ENCODE data around the gene EXOG. TPM values are rescaled to one million over a fixed set of nuclear protein-coding genes. Genes with fewer than 3 reads are reported as not detected.

The EXOG gene, protein sequence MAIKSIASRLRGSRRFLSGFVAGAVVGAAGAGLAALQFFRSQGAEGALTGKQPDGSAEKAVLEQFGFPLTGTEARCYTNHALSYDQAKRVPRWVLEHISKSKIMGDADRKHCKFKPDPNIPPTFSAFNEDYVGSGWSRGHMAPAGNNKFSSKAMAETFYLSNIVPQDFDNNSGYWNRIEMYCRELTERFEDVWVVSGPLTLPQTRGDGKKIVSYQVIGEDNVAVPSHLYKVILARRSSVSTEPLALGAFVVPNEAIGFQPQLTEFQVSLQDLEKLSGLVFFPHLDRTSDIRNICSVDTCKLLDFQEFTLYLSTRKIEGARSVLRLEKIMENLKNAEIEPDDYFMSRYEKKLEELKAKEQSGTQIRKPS
- 4.3 and 5.0 TPM in 2 replicates for total RNA-seq
- 7.0 and 9.1 TPM in 2 replicates for polyA plus RNA-seq

DNA sequence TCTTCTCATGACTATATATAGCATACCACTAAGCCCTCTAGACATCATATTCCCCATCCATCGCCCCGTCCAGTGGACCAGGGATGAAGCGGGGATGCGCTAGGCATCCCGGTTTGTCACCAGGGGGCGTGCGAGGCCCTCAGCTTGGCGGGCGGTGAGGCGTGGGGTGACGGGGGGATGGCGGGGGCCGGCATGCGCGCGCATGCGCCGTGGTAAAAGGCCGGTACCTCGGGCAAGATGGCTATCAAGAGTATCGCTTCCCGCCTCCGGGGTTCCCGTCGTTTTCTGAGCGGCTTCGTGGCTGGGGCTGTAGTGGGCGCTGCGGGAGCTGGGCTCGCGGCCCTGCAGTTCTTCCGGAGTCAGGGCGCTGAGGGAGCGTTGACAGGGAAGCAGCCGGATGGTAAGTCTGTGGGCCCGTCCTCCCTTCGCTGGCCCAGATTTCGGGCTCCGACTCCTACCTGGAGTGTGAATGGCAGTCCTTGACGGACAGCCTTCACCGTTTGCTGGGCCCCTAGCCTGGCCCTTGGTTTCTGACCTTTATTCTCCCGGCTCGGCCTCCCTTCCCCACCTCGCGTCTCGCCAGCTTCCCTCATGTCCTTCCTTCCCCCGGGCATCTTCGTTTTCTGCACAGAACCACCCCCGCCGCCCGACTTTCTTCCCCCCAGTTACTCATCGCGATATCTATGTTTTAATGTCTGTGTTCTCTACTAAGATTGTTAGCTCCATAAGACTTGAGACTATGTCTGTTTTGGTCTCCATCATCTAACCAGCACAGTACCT, at the start of gene EXOG:
TSS of gene EXOG (plus strand) at position 210 of the 780 bp plus-strand sequence. CDS start at position 238, 28 bp downstream.
- Histone ChIP-seq H3K4me3 (peak within 1 kb of the TSS; percentile 40), H3K27me3 (no peaks in the 10 kb centered on the region), H3K36me3 (no peaks in the 10 kb centered on the region), H3K27ac (no peak within 1 kb of the TSS), H3K4me1 (ENCODE audit: low read depth) (peaks cover 2% of the 10 kb centered on the region), H3K9me3 (ENCODE audit: low read depth) (no peaks in the 10 kb centered on the region)
- TF ChIP-seq, protein P1, sequence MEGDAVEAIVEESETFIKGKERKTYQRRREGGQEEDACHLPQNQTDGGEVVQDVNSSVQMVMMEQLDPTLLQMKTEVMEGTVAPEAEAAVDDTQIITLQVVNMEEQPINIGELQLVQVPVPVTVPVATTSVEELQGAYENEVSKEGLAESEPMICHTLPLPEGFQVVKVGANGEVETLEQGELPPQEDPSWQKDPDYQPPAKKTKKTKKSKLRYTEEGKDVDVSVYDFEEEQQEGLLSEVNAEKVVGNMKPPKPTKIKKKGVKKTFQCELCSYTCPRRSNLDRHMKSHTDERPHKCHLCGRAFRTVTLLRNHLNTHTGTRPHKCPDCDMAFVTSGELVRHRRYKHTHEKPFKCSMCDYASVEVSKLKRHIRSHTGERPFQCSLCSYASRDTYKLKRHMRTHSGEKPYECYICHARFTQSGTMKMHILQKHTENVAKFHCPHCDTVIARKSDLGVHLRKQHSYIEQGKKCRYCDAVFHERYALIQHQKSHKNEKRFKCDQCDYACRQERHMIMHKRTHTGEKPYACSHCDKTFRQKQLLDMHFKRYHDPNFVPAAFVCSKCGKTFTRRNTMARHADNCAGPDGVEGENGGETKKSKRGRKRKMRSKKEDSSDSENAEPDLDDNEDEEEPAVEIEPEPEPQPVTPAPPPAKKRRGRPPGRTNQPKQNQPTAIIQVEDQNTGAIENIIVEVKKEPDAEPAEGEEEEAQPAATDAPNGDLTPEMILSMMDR (IDR thresholded peaks at IDR 0.05; ENCODE audit: low read depth, low read length) = peak; percentile 89
- DNase-seq (ENCODE audit: low read depth in 1 of 2, low spot score in 1 of 2) = peak; percentile 93 to 96

DNA sequence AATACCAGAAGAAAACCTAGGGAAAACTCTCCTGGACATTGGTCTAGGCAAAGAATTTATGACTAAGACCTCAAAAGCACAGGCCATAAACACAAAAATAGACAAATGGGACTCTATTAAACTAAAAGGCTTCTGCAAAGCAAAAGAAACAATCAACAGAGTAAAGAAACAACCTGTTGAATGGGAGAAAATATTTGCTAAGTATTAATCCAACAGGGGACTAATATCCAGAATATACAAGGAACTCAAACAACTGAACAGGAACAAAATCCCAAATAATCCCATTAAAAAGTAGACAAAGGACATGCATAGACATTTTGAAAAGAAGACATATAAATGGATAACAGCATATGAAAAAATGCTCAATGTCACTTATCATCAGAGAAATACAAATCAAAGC, 49.3 kb upstream of the EXOG start:
- no peak overlapping the region for H3K4me3 ChIP-seq
- TF ChIP-seq, protein P1 (IDR thresholded peaks at IDR 0.05; ENCODE audit: low read depth, low read length) = no peak
- H3K9me3 ChIP-seq (ENCODE audit: low read depth) = no peaks in the 10 kb centered on the region
- no peak for DNase-seq (ENCODE audit: low read depth in 1 of 2, low spot score in 1 of 2)
- no peaks in the 10 kb centered on the region for H3K36me3 ChIP-seq
- no peaks in the 10 kb centered on the region for H3K4me1 ChIP-seq (ENCODE audit: low read depth)
- no peak overlapping the region for H3K27ac ChIP-seq
- H3K27me3 ChIP-seq = no peaks in the 10 kb centered on the region

DNA sequence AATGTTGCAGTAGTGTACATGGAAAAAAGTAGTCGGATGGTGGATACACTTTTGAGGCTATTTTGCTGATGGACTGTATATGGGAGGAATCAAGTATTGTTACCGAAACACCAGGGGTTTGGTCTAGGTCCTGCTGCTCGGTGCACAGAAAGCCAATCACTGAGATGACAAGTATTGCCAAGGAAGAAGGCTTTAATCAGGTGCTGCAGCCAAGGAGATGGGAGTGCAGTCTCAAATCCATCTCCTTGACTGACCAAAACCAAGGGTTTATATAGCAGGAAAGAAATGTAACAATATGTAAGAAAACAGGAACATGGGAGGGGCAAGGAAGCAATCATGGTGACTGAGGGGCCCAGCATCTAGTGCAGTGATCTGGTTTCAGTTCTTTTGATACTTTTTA, 45.3 kb upstream of the EXOG start:
- TF ChIP-seq, protein P1 (IDR thresholded peaks at IDR 0.05; ENCODE audit: low read depth, low read length) = no peak
- no peaks in the 10 kb centered on the region for H3K4me1 ChIP-seq (ENCODE audit: low read depth)
- no peaks in the 10 kb centered on the region for H3K9me3 ChIP-seq (ENCODE audit: low read depth)
- no peak overlapping the region for H3K4me3 ChIP-seq
- no peak overlapping the region for H3K27ac ChIP-seq
- DNase-seq (ENCODE audit: low read depth in 1 of 2, low spot score in 1 of 2) = no peak
- H3K27me3 ChIP-seq = no peaks in the 10 kb centered on the region
- H3K36me3 ChIP-seq = no peaks in the 10 kb centered on the region

DNA sequence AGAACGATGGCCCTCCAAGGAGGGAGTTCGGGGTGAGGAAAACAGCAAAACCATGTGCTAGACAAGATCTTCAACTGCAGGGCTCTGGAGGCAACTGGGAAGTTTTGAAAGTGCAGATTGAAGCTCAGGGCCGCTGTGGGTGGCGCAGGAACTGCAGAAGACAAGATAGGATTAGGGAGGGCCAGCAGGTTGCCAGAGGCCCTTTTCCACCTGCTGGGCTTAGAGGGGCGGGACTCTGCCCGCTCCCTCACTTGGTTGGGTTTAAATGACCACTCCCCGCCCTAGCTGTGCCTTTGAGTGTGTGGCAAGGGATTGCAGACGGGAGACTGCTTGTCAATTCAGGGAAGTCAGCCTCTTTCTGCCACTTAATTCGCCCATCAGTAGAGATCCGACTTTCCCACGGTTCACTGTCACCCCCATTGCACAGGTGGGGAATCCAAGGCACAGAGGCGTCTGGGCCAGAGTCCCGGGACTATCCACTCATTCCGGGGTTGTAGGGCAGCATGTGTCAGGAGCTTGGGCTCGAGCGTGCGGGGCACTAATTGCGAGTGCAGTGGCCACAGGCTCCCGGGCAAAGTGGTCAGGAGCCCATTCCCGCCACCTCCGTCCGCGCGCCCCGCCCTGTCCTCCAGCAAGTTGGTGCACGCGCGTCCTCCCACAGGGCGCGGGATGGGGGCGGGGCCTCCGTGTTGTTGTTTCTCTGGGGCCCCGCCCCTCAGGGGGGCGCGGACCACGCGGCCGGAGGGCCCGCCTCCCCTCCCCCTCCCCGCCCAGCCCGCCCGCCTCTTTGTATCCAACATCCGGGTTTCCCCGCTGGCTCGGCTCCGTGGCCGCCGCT, 42.8 kb upstream of the EXOG start, which contains the start of gene ACVR2B:
TSS of gene ACVR2B (plus strand) at position 816 of the 838 bp plus-strand sequence. CDS start 433 bp downstream, outside the sequence.
- H3K36me3 ChIP-seq = no peaks in the 10 kb centered on the region

DNA sequence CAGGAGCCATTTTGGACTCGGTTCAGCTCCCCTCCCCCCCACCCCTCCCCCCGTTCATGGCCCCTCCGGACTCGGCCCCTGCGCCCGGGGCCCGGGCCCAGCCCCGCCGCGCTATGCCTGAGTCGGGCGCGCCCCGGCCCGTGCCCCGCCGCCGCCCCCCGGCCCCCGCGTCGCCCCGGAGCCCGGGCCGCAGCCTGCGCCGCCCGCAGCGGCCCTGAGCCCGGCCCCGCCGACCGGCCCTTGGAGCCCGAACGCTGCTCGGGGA, 42.3 kb upstream of the EXOG start:
- Histone ChIP-seq H3K4me3 (peak overlapping the region; percentile 74), H3K36me3 (no peaks in the 10 kb centered on the region), H3K27me3 (no peaks in the 10 kb centered on the region), H3K27ac (peak overlapping the region; percentile 90), H3K9me3 (ENCODE audit: low read depth) (no peaks in the 10 kb centered on the region), H3K4me1 (ENCODE audit: low read depth) (peaks cover 11% of the 10 kb centered on the region)
- no peak for DNase-seq (ENCODE audit: low read depth in 1 of 2, low spot score in 1 of 2)
- TF ChIP-seq, protein P1 (IDR thresholded peaks at IDR 0.05; ENCODE audit: low read depth, low read length) = no peak

More for the DNA sequence above, 42.8 kb upstream of the EXOG start, which contains the start of gene ACVR2B:
- Histone ChIP-seq H3K27me3 (no peaks in the 10 kb centered on the region), H3K4me1 (ENCODE audit: low read depth) (peaks cover 10% of the 10 kb centered on the region), H3K9me3 (ENCODE audit: low read depth) (no peaks in the 10 kb centered on the region), H3K27ac (peak within 1 kb of the TSS; percentile 90), H3K4me3 (peak within 1 kb of the TSS; percentile 74)
- DNase-seq (ENCODE audit: low read depth in 1 of 2, low spot score in 1 of 2) = peak; percentile 85 to 94
- TF ChIP-seq, protein P1 (IDR thresholded peaks at IDR 0.05; ENCODE audit: low read depth, low read length) = no peak
